Mucosa of rectum (tissue), 2 donors: Measurements from ENCODE around the gene LRRC28.

Source experiments
- H3K27ac ChIP-seq, 2 donors: one replicate each; pipeline ENCODE4 v1.7.0; 2013; ENCODE audit warnings: inconsistent platforms in 2 of 2, low read depth in 2 of 2, low read length in 2 of 2
- H3K27me3 ChIP-seq, 2 donors: one replicate each; pipeline ENCODE4 v1.7.0; 2013; ENCODE audit warnings: low read length in 2 of 2; ENCODE audit not compliant: control insufficient read depth in 2 of 2, insufficient read depth in 2 of 2
- H3K36me3 ChIP-seq, 2 donors: one replicate each; pipeline ENCODE4 v1.7.0; 2013; ENCODE audit warnings: low read length in 2 of 2; ENCODE audit not compliant: control insufficient read depth in 2 of 2, insufficient read depth in 2 of 2
- H3K4me1 ChIP-seq, 2 donors: one replicate each; pipeline ENCODE4 v1.7.0; 2013; ENCODE audit warnings: low read length in 2 of 2, mild to moderate bottlenecking in 1 of 2; ENCODE audit not compliant: control insufficient read depth in 2 of 2, insufficient read depth in 2 of 2
- H3K4me3 ChIP-seq, 2 donors: one replicate each; pipeline ENCODE4 v1.7.0; 2013; ENCODE audit warnings: low read length in 2 of 2
- H3K9ac ChIP-seq, 2 donors: one replicate each; pipeline ENCODE4 v1.7.0; 2013; ENCODE audit warnings: low read length in 2 of 2, low read depth in 1 of 2, mild to moderate bottlenecking in 1 of 2
- H3K9me3 ChIP-seq, 2 donors: one replicate each; pipeline ENCODE4 v1.7.0; 2013; ENCODE audit warnings: low read length in 2 of 2; ENCODE audit not compliant: control insufficient read depth in 2 of 2
- donor health status: healthy.
- donor health status: Normal muscosa, but diverticular disease.

LRRC28 gene

GRCh38 chr15:99438224-99438585, 186.9 kb downstream of the LRRC28 start:
- Histone ChIP-seq H3K27ac (no peak overlapping the region), H3K4me1 (peaks cover 35 to 44% of the 10 kb centered on the region in 2 donors), H3K27me3 (no peaks in the 10 kb centered on the region), H3K9me3 (no peaks in the 10 kb centered on the region), H3K9ac (no peak overlapping the region), H3K36me3 (no peaks in the 10 kb centered on the region), H3K4me3 (no peak overlapping the region)

DNA sequence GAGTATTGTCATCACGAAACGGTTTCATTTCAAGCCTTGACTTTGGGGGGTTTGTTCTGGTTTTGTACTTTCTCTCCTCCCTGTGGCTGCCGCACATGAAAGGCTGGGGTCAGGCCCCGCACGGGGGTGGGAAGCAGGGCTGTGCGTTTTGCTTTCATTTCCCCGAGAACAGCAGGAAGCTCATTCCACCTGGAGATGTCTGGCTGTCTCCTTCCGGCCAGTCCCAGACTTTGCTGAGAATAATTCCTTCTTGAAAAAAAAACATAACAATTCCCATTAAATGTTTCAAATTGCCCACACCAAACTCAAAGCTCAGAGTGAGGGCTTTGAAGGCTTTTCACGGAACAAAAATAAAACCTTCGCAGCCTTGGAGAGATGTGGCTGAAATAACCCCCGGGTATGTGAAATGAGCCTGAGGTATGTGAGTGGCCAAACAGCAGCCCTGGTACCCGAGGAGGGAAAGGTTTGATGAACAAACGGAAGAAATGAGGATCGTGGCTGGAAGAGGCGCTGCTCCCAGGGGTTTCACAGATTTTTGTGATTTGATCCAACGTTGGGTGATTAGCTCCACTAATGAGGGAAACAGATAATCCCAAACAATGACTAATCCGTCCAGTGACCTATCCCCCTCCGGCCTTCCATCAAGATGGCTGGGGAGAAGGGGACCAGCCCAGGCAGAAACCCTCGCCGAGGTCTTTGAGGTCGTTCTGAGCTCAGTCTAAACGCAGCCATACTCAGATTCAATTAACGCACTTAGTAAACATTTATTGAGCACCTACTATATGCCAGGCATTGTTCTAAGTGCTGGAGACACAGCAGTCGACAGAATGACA, 187.6 kb downstream of the LRRC28 start:
- Histone ChIP-seq H3K27ac (no peak overlapping the region), H3K9ac (no peak overlapping the region), H3K4me1 (peaks cover 28 to 37% of the 10 kb centered on the region in 2 donors), H3K9me3 (no peaks in the 10 kb centered on the region), H3K27me3 (no peaks in the 10 kb centered on the region), H3K4me3 (no peak overlapping the region), H3K36me3 (no peaks in the 10 kb centered on the region)

GRCh38 chr15:99439524-99439835, 188.2 kb downstream of the LRRC28 start:
- Histone ChIP-seq H3K27ac (no peak overlapping the region), H3K4me3 (no peak overlapping the region), H3K4me1 (peaks cover 22 to 31% of the 10 kb centered on the region in 2 donors), H3K27me3 (no peaks in the 10 kb centered on the region), H3K9me3 (no peaks in the 10 kb centered on the region), H3K9ac (no peak overlapping the region), H3K36me3 (no peaks in the 10 kb centered on the region)

GRCh38 chr15:99440029-99440428, 188.7 kb downstream of the LRRC28 start:
- Histone ChIP-seq H3K4me3 (no peak overlapping the region), H3K36me3 (no peaks in the 10 kb centered on the region), H3K27ac (no peak overlapping the region), H3K4me1 (peaks cover 16 to 25% of the 10 kb centered on the region in 2 donors), H3K9ac (no peak overlapping the region), H3K27me3 (no peaks in the 10 kb centered on the region), H3K9me3 (no peaks in the 10 kb centered on the region)
